ENCODE measurements around the gene TMEM74B.
A peak's percentile ranks its signal among the peaks of the same experiment; 100 is the strongest.

Gene TMEM74B

GRCh38 chr20:1182106-1182505, 2.7 kb downstream of the TMEM74B start:
- no peak for TF ChIP-seq CTCF (conservative IDR thresholded peaks at IDR 0.05; ENCODE audit: control insufficient read depth, insufficient read depth, low read depth, low read length)
- DNase-seq (ENCODE audit: low read depth), result no peak
- no peak overlapping the region for H3K4me3 ChIP-seq (ENCODE audit: control insufficient read depth, low read depth, low read length)

GRCh38 chr20:1180949-1181348, 3.8 kb downstream of the TMEM74B start:
- no peak overlapping the region for H3K4me3 ChIP-seq (ENCODE audit: control insufficient read depth, low read depth, low read length)
- no peak for TF ChIP-seq CTCF (conservative IDR thresholded peaks at IDR 0.05; ENCODE audit: control insufficient read depth, insufficient read depth, low read depth, low read length)
- no peak for DNase-seq (ENCODE audit: low read depth)

GRCh38 chr20:1178623-1179022, 6.2 kb downstream of the TMEM74B start:
- no peak for TF ChIP-seq CTCF (conservative IDR thresholded peaks at IDR 0.05; ENCODE audit: control insufficient read depth, insufficient read depth, low read depth, low read length)
- no peak overlapping the region for H3K4me3 ChIP-seq (ENCODE audit: control insufficient read depth, low read depth, low read length)
- DNase-seq (ENCODE audit: low read depth), result no peak

GRCh38 chr20:1178103-1178502, 6.7 kb downstream of the TMEM74B start:
- no peak overlapping the region for H3K4me3 ChIP-seq (ENCODE audit: control insufficient read depth, low read depth, low read length)
- TF ChIP-seq CTCF (conservative IDR thresholded peaks at IDR 0.05; ENCODE audit: control insufficient read depth, insufficient read depth, low read depth, low read length), result no peak
- DNase-seq (ENCODE audit: low read depth), result no peak

GRCh38 chr20:1177680-1178079, 7.1 kb downstream of the TMEM74B start:
- DNase-seq (ENCODE audit: low read depth), result peak; percentile 12
- TF ChIP-seq CTCF (conservative IDR thresholded peaks at IDR 0.05; ENCODE audit: control insufficient read depth, insufficient read depth, low read depth, low read length), result no peak
- no peak overlapping the region for H3K4me3 ChIP-seq (ENCODE audit: control insufficient read depth, low read depth, low read length)

- no peak for DNase-seq (ENCODE audit: low read depth)
- no peak overlapping the region for H3K4me3 ChIP-seq (ENCODE audit: control insufficient read depth, low read depth, low read length)
- TF ChIP-seq CTCF (conservative IDR thresholded peaks at IDR 0.05; ENCODE audit: control insufficient read depth, insufficient read depth, low read depth, low read length), result no peak
Observed at GRCh38 chr20:1174787-1175186, 10.0 kb downstream of the TMEM74B start.

- no peak overlapping the region for H3K4me3 ChIP-seq (ENCODE audit: control insufficient read depth, low read depth, low read length)
- no peak for TF ChIP-seq CTCF (conservative IDR thresholded peaks at IDR 0.05; ENCODE audit: control insufficient read depth, insufficient read depth, low read depth, low read length)
- DNase-seq (ENCODE audit: low read depth), result no peak
Observed at GRCh38 chr20:1173698-1174097, 11.1 kb downstream of the TMEM74B start.
